Neural crest cell (in vitro differentiated cells): Measurements from ENCODE around the gene MIER3. TPM values are rescaled to one million over a fixed set of nuclear protein-coding genes. Genes with fewer than 3 reads are reported as not detected.

Experiments used
- DNase-seq: peaks from one replicate; pipeline ENCODE4 v3.0.0; 2021; ENCODE audit warnings: low read depth, mixed read lengths, low spot score
- H3K27ac Mint-ChIP-seq: one replicate; pipeline ENCODE4 v1.8.0; 2021; ENCODE audit warnings: mild to moderate bottlenecking, mixed read lengths; ENCODE audit not compliant: unreplicated experiment
- H3K27me3 Mint-ChIP-seq: 2 replicates; pipeline ENCODE4 v1.8.0; 2021; ENCODE audit warnings: low read depth, mild to moderate bottlenecking, mixed read lengths
- H3K36me3 Mint-ChIP-seq: 2 replicates; pipeline ENCODE4 v1.8.0; 2021; ENCODE audit warnings: low read depth, mild to moderate bottlenecking, mixed read lengths
- H3K4me1 Mint-ChIP-seq: 2 replicates; pipeline ENCODE4 v1.8.0; 2021; ENCODE audit warnings: mixed read lengths
- H3K4me3 Mint-ChIP-seq: one replicate; pipeline ENCODE4 v1.8.0; 2021; ENCODE audit warnings: mild to moderate bottlenecking, mixed read lengths
- H3K9me3 Mint-ChIP-seq: 2 replicates; pipeline ENCODE4 v1.8.0; 2021; ENCODE audit warnings: mixed read lengths
- CTCF ChIP-seq: fragments of 200-600 bp; sonication (generic); conservative IDR thresholded peaks from 2 replicates; pipeline ENCODE4 v1.5.0; 2021; ENCODE audit warnings: antibody characterized with exemption, mild to moderate bottlenecking
- total RNA-seq: library from RNA; stranded (reverse); gene quantifications from 2 replicates; pipeline ENCODE4 v1.2.1, GENCODE V29; 2021

The MIER3 gene
- total RNA-seq, 1 donor from 2014 or later = 47.8 TPM

GRCh38 chr5:56898213-56898612 lies 53.7 kb downstream of the MIER3 start:
- Mint-ChIP-seq H3K36me3 (peaks cover 16% of the 10 kb centered on the region), H3K27me3 (no peaks in the 10 kb centered on the region), H3K9me3 (no peaks in the 10 kb centered on the region), H3K4me3 (no peak overlapping the region), H3K4me1 (no peaks in the 10 kb centered on the region), H3K27ac (no peak overlapping the region)
- no peak for DNase-seq
- no peak for TF ChIP-seq CTCF

DNA sequence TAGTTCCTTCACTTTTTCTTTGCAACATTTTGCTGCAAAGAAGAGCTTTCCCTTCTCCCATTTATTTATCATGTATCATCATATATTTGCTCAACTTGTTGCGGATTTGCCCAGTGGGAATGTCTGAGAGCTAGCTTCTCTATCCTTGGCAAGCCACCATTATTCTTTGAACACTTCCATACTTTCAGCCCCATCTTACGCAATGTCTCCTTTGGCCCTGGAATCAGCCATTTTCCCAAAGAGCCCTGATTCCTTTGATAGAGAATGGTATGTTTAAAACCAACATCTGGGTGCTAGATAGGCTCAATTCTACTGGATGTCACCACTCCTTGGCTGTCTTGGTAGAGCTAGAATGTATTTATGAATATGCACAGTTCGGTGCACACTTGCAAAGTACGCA lies 55.2 kb downstream of the MIER3 start:
- no peak for TF ChIP-seq CTCF
- H3K4me1 Mint-ChIP-seq = no peaks in the 10 kb centered on the region
- no peak overlapping the region for H3K4me3 Mint-ChIP-seq
- no peak for DNase-seq
- no peak overlapping the region for H3K27ac Mint-ChIP-seq
- no peaks in the 10 kb centered on the region for H3K9me3 Mint-ChIP-seq
- no peaks in the 10 kb centered on the region for H3K27me3 Mint-ChIP-seq
- peaks cover 23% of the 10 kb centered on the region for H3K36me3 Mint-ChIP-seq

GRCh38 chr5:56893251-56893951 lies 58.5 kb downstream of the MIER3 start:
- peaks cover 46% of the 10 kb centered on the region for H3K36me3 Mint-ChIP-seq
- H3K9me3 Mint-ChIP-seq = peaks cover 3% of the 10 kb centered on the region
- no peak for DNase-seq
- TF ChIP-seq CTCF = no peak
- H3K4me3 Mint-ChIP-seq = no peak overlapping the region
- H3K27ac Mint-ChIP-seq = no peak overlapping the region
- no peaks in the 10 kb centered on the region for H3K4me1 Mint-ChIP-seq
- no peaks in the 10 kb centered on the region for H3K27me3 Mint-ChIP-seq

DNA sequence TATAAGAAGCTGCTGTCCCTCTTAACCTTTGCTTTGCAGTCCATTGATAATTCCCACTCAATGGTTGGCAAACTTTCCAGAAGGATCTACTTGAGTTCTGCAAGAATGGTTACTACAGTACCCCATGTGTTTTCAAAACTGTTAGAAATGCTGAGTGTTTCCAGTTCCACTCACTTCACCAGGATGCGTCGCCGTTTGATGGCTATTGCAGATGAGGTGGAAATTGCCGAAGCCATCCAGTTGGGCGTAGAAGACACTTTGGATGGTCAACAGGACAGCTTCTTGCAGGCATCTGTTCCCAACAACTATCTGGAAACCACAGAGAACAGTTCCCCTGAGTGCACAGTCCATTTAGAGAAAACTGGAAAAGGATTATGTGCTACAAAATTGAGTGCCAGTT lies 70.4 kb downstream of the MIER3 start:
- DNase-seq = no peak
- peaks cover 32% of the 10 kb centered on the region for H3K36me3 Mint-ChIP-seq
- H3K27me3 Mint-ChIP-seq = no peaks in the 10 kb centered on the region
- H3K4me1 Mint-ChIP-seq = no peaks in the 10 kb centered on the region
- TF ChIP-seq CTCF = no peak
- H3K27ac Mint-ChIP-seq = no peak overlapping the region
- H3K9me3 Mint-ChIP-seq = no peaks in the 10 kb centered on the region
- no peak overlapping the region for H3K4me3 Mint-ChIP-seq

- Mint-ChIP-seq H3K9me3 (no peaks in the 10 kb centered on the region), H3K36me3 (peaks cover 20% of the 10 kb centered on the region), H3K27ac (no peak overlapping the region), H3K4me3 (no peak overlapping the region), H3K27me3 (no peaks in the 10 kb centered on the region), H3K4me1 (no peaks in the 10 kb centered on the region)
- TF ChIP-seq CTCF = no peak
- DNase-seq = no peak
These were observed 75.6 kb downstream of the MIER3 start for GRCh38 chr5:56876327-56876726.
